Non-pigmented ciliary epithelial cell (primary cell): Measurements from ENCODE around the gene PTTG1IP.
"Not testable (repeated sequence)": the region's sequence is repeated elsewhere in the genome, so short reads cannot be mapped to it uniquely, and the experiment has no call there.

Source experiments
- DNase-seq: peaks from one replicate; pipeline ENCODE4 v3.0.0-alpha.2; 2010; ENCODE audit warnings: low read depth

The PTTG1IP gene

GRCh38 chr21:44842721-44843445, 30.6 kb downstream of the PTTG1IP start:
- no peak for DNase-seq

- no peak for DNase-seq
Observed at GRCh38 chr21:44842087-44842486, 31.4 kb downstream of the PTTG1IP start.

- no peak for DNase-seq
Observed at GRCh38 chr21:44840771-44841170, 32.7 kb downstream of the PTTG1IP start.

GRCh38 chr21:44838951-44839350, 34.5 kb downstream of the PTTG1IP start:
- DNase-seq = no peak

GRCh38 chr21:44838039-44838895, 35.2 kb downstream of the PTTG1IP start:
- no peak for DNase-seq

- DNase-seq = no peak
Observed at GRCh38 chr21:44837537-44837936, 36.0 kb downstream of the PTTG1IP start.

GRCh38 chr21:44836666-44837471, 36.6 kb downstream of the PTTG1IP start:
- DNase-seq = no peak

GRCh38 chr21:44836349-44836665, 37.2 kb downstream of the PTTG1IP start:
- DNase-seq = no peak

GRCh38 chr21:44835647-44835973, 37.9 kb downstream of the PTTG1IP start:
- DNase-seq = no peak

GRCh38 chr21:44834951-44835646, 38.4 kb downstream of the PTTG1IP start:
- DNase-seq = no peak

- DNase-seq = no peak
Observed at GRCh38 chr21:44834231-44834950, 39.1 kb downstream of the PTTG1IP start.

- no peak for DNase-seq
Observed at GRCh38 chr21:44833663-44834062, 39.8 kb downstream of the PTTG1IP start.

GRCh38 chr21:44832516-44833255, 40.8 kb downstream of the PTTG1IP start:
- not testable (repeated sequence) for DNase-seq

- no peak for DNase-seq
Observed at GRCh38 chr21:44831227-44831860, 42.1 kb downstream of the PTTG1IP start.

- DNase-seq = no peak
Observed at GRCh38 chr21:44829507-44830092, 43.9 kb downstream of the PTTG1IP start.

GRCh38 chr21:44828362-44829056, 45.0 kb downstream of the PTTG1IP start:
- DNase-seq = no peak

- no peak for DNase-seq
Observed at GRCh38 chr21:44823179-44823660, 50.3 kb downstream of the PTTG1IP start.

GRCh38 chr21:44822484-44823178, 50.9 kb downstream of the PTTG1IP start:
- no peak for DNase-seq
